GM21529 (cell line): ENCODE measurements around the gene CGB7.
"Not testable (repeated sequence)": the region's sequence is repeated elsewhere in the genome, so short reads cannot be mapped to it uniquely, and the experiment has no call there.

Experiments used
- ATAC-seq: cut with Tn5 transposase; IDR thresholded peaks from one replicate; pipeline ENCODE4 v1.9.1; 2021; ENCODE audit not compliant: unreplicated experiment

Gene CGB7

DNA sequence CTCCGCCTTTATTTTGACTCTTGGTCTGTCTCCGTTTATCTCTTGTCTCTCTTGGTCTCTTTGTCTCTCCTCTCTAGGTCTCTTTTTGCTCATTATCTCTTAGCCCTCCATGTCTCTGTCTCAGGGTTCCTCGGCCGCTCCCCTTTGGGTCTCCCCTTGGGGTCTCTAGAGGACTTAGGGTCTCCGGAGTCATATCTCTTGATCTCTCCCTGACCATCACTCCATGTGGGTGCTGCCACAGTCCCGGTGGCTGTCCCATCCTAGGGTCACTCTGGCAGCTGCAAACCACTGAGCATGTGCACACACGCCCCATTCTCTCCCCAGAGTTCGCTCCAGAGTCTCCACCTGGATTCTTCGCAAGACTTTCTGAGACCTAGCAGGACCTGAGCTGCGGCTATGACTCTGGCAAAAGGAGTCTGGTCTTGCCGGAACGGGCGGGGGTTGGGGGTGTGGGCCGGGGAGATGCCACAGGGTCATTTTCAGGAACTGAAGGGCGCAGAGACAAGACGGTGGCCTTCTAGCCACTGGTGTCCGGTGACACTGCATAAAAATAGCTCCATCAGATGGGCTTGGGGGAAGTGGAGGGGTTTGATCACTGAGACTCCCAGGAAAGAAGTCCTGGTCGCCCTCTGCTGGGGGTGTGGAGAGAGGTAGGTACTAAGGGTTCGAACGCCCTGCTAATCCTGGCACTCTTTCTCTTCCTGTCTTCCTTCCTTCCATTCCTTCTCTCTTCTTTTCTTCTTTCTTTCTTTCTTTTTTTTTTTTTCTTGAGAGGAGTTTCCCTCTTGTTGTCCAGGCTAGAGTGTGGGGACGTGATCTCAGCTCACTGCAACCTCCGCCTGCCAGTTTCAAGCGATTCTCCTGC is 16.2 kb upstream of the CGB7 start:
- ATAC-seq, result no peak

DNA sequence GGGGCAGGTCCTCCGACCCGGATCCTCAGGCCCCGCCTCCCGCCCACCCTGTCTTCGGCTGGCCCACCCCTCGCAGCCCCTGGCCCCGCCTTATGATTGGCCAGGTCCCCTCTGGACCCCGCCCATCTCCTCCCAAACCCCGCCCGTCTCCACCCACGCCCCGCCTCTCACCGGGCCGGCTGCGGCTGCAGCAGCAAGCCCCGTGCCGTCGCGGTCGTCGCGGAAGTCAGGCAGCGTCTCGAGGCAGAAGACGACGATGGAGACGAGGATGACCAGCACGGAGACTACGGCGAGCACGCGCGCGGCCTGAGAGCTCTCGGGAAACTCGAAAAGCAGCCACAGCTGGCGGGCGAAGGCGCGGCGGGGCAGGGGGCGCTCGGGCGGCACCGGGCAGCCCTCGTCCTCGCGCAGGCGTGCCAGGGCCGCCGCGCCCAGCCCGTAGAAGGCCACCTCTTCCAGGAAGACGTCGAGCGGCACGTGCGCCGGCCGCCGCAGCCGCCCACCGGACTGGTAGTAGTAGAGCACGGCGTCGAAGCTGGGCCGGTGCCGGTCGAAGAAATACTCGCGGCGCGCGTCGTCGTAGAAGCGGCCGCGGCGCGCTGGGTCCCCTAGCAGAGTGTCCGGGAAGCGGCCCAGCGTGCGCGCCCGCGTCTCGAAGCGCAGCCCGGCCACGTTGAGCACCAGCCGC is 14.5 kb upstream of the CGB7 start:
- ATAC-seq, result no peak

DNA sequence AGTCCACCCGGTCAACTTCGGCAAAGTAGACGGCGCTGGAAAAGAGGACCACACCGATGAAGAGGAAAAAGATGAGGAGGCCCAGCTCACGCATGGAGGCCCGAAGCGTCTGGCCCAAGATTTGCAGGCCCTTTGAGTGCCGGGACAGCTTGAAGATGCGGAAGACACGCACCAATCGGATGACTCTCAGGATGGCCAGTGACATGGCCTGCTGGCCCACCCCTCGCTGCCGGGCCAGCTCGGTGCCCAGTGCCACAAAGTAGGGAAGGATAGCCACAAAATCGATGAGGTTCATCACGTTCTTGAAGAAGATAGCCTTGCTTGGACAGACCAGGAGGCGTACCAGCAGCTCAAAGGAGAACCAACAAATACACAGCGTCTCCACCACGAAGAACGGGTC is 12.9 kb upstream of the CGB7 start:
- ATAC-seq, result no peak

DNA sequence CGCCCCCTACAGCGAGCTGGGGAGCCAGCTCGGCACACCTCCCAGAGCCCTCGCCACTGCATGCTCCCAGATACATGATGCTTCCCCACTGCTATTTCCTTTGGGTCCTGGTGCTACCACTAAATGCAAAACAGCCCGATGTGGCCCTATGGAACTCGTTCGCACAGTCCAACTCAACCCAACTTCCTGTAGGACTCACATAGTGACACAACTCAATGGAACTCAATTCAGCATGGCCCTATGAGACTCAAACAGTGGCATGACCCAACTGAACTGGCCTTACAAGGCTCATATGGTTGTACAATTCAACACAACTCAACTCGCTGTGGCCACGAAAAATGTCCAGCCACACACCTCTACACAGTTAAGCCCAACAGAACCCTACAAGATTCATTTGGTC is 11.5 kb upstream of the CGB7 start:
- no peak for ATAC-seq

DNA sequence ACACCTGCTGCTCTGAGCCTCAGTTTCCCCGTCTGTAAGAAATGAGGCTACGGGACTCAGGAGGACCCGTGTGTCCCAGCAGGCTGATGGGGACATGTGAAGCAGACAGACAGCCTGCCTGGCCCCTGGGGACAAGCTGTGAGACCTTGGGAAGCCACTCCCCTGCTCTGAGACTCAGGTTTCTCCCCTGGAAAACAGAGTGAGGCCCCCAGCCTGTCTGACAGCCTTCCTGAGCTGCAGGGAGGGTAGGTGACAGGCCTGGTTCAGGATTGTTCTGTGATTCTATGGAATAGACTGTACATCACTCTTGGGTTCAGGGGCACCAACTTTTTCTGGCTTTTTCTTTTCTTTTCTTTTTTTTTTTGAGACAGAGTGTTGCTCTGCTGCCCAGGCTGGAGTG is 10.0 kb upstream of the CGB7 start:
- ATAC-seq, result no peak

DNA sequence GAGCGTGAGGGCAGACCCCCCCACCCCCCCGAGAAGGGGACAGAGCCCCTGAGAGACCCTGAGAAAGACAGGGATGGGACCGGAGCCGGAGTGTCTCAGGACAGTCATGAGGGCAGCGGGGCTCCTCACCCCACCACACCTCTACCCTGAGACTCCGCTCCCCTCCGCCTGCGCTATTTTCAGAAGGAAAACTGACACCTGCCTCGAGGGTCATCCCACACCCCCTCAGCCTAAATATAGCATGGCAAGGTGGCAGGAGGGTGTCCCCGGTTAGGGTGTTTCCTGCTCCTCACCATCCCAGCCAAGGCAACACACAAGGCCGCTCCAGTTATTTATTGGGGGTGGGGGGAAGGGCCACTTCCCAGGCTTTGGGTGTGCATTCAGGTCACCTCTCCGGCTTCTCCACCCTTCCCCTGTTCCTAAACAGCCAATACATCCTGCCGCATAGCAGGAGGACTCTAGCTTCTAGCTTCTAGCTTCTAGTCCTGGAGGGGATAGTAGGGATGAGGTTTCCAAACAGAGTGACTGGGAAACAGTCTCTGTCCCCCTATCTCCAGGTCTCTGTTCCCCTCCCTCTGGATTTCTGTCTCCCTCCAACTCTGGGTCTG is 8.5 kb upstream of the CGB7 start:
- no peak for ATAC-seq

DNA sequence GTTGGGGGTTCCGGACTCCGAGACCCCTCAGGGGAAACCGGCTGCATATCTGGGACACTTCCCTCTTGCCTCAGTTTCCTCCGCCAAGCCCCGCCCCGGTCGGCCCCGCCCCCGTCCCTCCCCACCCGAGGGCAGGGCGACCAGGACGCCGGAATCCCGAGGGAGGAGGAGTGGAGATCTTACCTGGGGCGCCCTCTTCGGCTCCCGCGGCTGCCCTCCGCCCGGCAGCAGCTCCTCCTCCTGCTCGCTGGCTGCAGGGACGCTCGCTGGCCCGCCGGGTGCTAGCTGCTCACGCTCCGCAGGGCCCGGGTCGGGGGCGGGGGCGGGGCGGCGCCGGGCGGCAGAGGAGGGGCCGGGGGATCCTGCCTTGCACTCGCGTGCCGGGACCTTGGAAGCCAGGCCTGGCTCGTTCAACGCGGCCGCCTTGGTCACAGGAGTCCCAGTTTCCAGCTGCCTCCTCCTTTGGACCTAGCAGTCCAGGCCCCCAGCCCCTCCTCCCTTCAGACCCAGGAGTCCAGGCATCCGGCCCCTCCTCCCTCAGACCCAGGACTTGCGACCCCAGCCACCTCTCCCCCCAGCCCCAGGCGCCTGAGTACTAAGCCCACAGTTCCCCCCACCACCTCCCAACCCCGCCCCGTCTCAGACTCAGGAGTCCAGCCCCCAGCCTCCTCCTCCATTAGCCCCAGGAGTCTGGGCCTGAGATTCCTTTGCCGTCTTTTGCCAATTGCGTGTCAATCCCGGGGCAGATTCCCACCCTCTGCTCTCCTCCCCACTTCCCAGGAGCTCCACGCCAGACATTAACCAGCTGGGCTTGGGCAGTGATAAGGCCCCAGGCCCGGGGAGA is 7.4 kb upstream of the CGB7 start, which contains the start of gene NTF4:
NTF4 (minus strand) TSS at position 51 of the 844 bp plus-strand sequence. CDS start 2,821 bp downstream, outside the sequence.
- ATAC-seq, result no peak

DNA sequence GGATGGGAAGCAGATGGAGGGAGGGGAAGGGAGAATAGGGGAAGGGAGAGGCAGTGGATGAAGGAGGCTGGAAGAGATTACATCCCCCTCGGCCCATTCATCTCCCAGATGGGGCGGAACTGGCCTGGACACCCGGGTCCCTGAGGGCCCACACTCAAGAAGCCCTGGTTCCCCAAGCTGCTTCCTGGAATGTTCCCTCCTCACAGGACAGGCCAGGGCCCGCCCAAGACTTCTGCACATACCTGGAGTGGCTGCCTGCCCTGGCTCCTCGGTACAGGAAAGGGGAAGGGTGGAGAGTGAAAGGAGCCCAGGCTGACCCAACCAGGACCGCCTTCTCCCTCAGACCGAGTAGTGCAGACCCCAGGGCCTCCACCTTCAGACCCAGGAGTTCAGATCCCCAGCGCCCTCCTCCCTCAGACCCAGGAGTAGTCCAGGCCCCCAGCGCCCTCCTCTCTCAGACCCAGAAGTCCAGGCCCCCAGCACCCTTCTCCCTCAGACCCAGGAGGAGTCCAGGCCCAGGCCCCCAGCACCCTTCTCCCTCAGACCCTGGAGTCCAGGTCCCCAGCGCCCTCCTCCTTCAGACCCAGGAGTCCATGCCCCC is 6.6 kb upstream of the CGB7 start:
- ATAC-seq, result no peak

DNA sequence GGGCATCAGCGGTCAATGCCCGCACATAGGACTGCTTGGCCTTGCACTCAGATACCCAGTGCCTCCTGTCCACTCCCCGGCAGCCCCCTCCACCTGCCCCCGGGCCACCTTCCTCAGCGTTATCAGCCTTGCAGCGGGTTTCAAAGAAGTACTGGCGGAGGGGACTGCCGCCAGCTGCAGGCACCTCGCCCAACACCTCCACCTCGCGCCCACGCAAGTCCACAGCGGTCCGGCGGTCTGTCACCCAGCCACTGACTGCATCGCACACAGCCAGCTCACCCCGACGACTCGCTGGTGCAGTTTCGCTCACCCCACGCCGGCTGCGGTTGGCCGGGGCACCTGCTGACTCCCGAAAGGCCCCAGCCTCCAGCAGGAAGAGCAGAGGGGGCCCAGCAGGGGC is 3.9 kb upstream of the CGB7 start:
- no peak for ATAC-seq

DNA sequence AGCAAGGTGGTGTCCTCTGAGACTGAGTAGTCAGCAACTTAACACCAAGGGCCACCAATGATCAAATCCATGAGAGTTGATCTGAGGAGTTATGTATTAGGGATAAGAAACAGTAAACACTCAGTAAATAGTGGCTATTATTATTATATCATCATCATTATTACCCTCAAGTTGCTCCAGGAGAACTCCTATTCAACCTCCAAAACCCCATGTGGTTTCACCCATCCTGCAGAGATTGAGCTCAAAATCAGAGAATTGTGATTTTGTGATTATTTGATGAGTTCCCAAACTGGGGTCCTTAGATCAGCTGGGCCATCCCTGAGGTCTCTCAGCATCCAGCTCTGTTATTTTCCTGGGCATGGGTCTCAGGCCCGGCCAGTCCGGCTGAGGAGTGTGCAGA is 3.5 kb upstream of the CGB7 start:
- ATAC-seq, result no peak

DNA sequence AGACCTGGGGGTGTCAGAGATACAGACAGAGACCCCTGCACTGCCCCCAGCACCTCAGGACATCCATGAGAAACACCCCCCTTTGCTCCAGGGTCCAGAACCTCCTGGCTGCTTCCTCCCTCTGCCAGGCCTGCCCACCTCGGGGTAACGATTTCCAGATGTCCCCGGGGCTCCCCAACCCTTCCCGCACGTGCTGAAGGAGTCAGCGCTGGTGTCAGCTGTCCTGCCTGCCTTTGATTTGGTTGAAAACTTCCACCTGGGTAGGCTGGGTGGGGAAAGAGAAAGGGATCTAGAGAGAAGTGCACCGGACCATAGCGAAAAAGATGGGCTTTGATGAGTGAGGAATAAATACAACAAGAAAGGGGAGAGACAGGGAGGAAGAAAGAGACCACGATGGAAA is 1.5 kb upstream of the CGB7 start:
- no peak for ATAC-seq

DNA sequence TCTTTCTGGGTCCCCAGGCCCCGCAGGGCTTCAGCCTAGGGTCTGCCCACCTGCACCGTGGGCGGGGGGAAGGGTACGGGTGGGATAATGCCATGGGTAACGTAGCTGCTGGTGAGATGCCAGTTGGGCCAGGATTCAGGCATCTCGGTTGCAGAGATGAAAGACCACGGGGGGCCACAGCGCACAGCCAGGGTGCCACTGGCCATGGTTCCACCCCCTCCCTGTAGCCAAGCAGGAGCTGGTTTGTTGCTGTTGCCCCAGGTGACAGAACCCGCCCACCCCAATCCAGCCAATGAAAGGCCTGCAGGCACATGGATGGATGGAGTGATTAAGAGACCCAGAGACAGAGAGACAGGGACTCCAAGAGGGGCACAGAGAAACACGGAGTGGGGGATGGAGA is 1.0 kb upstream of the CGB7 start:
- no peak for ATAC-seq

DNA sequence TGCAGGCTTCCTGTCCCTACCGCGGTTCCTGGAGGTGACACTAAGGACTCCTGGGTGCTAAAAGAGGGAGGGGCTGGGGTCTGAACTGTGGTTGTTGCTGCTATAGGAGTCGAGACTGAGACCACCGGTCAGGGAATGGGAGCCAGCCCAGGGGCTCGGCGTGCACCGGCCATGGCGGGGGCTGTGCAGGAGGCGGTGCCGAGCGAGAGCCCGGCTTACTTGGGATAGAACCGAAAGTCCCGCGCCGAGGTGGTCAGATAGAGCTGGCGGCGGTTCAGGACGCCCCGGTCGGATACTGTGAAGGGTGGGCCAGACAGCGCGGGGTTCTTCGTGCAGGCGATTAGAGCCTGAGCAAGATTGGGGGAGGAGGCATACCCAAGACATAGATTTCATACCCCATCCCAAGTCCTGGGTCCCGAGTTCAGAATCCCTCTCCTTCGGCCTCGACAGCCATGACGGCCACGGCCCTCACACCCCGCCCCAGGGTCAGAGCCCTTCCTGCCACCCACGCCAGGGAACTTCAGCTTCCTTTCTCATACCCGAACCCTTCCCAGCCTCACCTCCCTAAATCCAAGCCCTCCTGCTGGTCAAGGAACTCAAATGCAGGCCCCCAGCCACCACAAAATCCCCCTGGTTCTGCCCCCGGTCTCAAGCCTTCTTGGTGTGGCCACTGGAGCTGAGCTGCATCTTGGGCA is 500 bp downstream of the CGB7 start:
- not testable (repeated sequence) for ATAC-seq

DNA sequence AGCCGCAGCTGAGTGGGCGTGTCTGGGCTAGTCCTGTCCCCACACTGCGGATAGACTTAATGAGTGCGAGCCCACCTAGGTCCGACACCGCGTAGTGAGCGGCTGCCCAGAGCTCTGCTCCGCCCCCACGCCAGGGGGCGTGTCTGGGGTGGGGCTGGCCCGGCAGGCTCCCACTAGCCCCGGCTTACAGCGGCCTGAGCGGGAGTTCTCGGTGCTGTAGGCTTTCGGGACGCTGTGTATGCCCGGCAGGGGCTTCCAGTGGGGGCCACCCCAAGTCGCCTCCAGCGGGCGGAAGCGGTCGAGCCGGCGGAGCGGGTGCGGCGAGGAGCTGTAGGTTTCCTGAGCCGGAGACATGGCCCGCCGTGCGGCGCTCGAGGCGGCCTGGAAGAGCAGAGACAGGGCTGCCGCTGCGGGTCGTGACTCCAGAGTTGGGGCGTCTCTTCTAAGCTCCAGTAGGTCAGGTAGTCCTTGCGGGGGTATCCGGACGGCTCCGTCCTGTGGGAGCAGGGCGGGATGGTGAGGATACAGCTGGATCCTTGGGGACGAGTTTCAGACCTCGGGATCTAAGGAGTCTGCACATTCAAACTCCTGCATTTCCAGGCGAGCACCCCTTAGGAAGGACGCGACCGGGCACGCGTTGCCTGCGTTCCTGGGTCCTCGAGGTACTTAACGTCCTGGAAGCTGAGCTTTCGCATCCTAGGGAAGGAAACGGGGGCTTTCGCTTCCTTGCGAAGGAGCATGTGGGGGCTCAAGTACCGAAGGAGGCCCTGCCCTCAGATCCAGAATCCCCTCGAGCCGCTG is 1.2 kb downstream of the CGB7 start:
- ATAC-seq, result no peak

DNA sequence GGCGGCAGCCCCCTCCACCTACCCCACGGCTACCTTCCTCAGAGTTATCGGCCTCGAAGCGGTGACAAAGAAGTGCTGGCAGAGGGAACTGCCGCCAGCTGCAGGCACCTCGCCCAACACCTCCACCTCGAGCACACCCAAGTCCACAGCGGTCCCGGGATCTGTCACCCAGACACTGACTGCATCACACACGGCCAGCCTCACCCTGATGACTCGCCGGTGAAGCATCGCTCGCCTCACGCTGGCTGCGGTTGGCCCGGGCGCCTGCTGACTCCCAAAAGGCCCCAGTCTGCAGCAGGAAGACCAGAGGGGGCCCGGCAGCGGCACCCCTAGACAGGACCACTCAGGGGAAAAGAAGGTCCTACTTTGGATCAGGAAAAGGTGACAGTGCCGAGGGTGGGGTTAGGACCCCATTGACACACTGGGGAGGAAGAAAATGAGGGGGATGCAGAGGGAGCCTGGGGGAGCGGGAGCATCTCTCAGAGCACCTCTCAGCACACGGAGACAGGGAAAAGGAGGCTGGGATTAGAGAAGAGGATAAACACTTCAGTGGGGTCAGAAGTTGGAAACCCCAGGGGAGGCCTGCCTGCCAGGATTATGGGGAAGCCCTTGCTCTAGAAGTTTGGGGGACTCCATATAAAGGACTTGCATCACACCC is 7.0 kb downstream of the CGB7 start:
- not testable (repeated sequence) for ATAC-seq

DNA sequence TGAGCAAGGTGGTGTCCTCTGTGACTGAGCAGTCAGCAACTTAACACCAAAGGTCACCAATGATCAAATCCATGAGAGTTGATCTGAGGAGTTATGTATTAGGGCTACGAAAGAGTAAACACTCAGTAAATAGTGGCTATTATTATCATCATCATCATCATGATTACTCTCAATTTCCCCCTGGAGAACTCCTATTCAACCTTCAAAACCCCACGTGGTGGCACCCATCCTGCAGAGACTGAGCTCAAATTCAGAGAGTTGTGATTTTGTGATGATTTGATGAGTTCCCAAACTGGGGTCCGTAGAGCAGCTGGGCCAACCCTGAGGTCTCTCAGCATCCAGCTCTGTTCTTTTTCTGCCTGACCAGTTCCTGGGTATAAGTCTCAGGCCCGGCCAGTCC is 7.7 kb downstream of the CGB7 start:
- not testable (repeated sequence) for ATAC-seq

DNA sequence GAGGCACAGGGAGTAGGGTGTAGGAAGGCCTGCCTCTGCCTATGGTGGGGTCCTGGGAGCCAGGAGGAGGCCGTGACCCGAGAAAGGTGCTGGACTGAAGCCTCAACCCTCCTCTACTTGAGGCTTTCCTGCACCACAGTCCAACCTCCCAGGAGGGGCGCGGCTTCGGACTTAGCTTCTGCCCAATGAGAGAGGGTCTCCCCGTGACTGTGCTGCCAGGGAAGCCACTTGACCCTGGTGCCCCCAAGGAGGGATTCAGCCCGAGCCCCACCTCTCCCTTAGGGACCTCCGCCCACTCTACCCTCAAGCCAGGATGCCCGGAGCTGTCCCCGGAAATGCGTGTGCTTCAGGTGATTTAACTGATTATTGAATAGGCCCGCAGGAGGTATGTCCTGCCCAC is 8.5 kb downstream of the CGB7 start, which contains the start of gene CGB8:
CGB8 (minus strand) TSS at position 101 of the 400 bp plus-strand sequence. CDS start 372 bp downstream, outside the sequence.
- ATAC-seq, result not testable (repeated sequence)

DNA sequence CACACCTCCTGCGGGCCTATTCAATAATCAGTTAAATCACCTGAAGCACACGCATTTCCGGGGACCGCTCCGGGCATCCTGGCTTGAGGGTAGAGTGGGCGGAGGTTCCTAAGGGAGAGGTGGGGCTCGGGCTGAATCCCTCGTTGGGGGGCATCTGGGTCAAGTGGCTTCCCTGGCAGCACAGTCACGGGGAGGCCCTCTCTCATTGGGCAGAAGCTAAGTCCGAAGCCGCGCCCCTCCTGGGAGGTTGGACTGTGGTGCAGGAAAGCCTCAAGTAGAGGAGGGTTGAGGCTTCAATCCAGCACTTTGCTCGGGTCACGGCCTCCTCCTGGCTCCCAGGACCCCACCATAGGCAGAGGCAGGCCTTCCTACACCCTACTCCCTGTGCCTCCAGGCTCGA is 14.0 kb downstream of the CGB7 start, which contains the start of gene CGB5:
CGB5 (plus strand) TSS at position 301 of the 400 bp plus-strand sequence. CDS start 362 bp downstream, outside the sequence.
- not testable (repeated sequence) for ATAC-seq
